SK-N-SH (cell line): Measurements from ENCODE around the gene CATSPERB. TPM values are rescaled to one million over a fixed set of nuclear protein-coding genes. Genes with fewer than 3 reads are reported as not detected.

Experiments used
- CTCF ChIA-PET: fragments of 300-600, 350-600 bp; formaldehyde crosslinking; extraction: SDS; loops from one replicate; lab custom pipeline; 2021; lab: Yijun Ruan, JAX
- POLR2A ChIA-PET: fragments of 350-600 bp; sonication (Branson Sonifier 250); formaldehyde crosslinking; extraction: SDS; loops from one replicate; lab custom pipeline; 2020; ENCODE audit warnings: antibody characterized with exemption, inconsistent platforms; lab: Yijun Ruan, JAX
- DNase-seq: peaks from one replicate; pipeline ENCODE4 v3.0.0; 2012
- H2AFZ ChIP-seq: fragments of 200-600 bp; sonication (generic); 2 replicates; pipeline ENCODE4 v1.8.1; 2016; ENCODE audit warnings: antibody characterized with exemption, mild to moderate bottlenecking, low read depth
- H3F3A ChIP-seq: fragments of 200-600 bp; sonication (generic); replicated peaks from 2 replicates; pipeline ENCODE3; 2016; ENCODE audit warnings: antibody characterized with exemption, mild to moderate bottlenecking; ENCODE audit not compliant: insufficient read depth
- H3K27ac ChIP-seq, 2 experiments: fragments of 200-500 bp in 1 of 2; fragments of 200-600 bp in 1 of 2; sonication (Bioruptor generic) in 1 of 2; sonication (generic), shearing (Covaris generic) in 1 of 2; 2 replicates each; pipeline versions ENCODE4 v1.5.1 to v1.6.1; 2014 to 2016; ENCODE audit warnings: low read depth in 2 of 2, inconsistent platforms in 1 of 2, low read length in 1 of 2, mild to moderate bottlenecking in 1 of 2, mixed read lengths in 1 of 2
- H3K27me3 ChIP-seq: fragments of 200-600 bp; sonication (generic), shearing (Covaris generic); 2 replicates; pipeline ENCODE4 v1.6.1; 2016; ENCODE audit warnings: mixed run types; ENCODE audit not compliant: insufficient read depth
- H3K36me3 ChIP-seq, 2 experiments: fragments of 200-500 bp in 1 of 2; fragments of 200-600 bp in 1 of 2; sonication (Bioruptor generic) in 1 of 2; sonication (generic) in 1 of 2; replicated peaks in 1 of 2; 2 replicates each; pipeline versions ENCODE3 to v1.5.1; 2014 to 2016; ENCODE audit warnings: low read length in 1 of 2, mild to moderate bottlenecking in 1 of 2; ENCODE audit not compliant: insufficient read depth in 2 of 2, control insufficient read depth in 1 of 2
- H3K4me1 ChIP-seq, 2 experiments: fragments of 200-500 bp in 1 of 2; fragments of 200-600 bp in 1 of 2; sonication (Bioruptor generic) in 1 of 2; sonication (generic), shearing (Covaris generic) in 1 of 2; 2 replicates each; pipeline versions ENCODE4 v1.5.1 to v1.6.1; 2014 to 2016; ENCODE audit warnings: low read depth in 1 of 2, low read length in 1 of 2, mixed run types in 1 of 2; ENCODE audit not compliant: insufficient read depth in 2 of 2, control insufficient read depth in 1 of 2
- H3K4me2 ChIP-seq: fragments of 200-600 bp; sonication (generic), shearing (Covaris generic); 2 replicates; pipeline ENCODE4 v1.6.1; 2017; ENCODE audit warnings: mixed run types
- H3K4me3 ChIP-seq, 2 experiments: fragments of 200-500 bp in 1 of 2; fragments of 200-600 bp in 1 of 2; sonication (Bioruptor generic) in 1 of 2; sonication (generic), shearing (Covaris generic) in 1 of 2; 2 replicates each; pipeline versions ENCODE4 v1.5.1 to v1.8.1; 2014 to 2016; ENCODE audit warnings: low read depth in 2 of 2, inconsistent platforms in 1 of 2, low read length in 1 of 2, mild to moderate bottlenecking in 1 of 2, mixed read lengths in 1 of 2, moderate library complexity in 1 of 2
- H3K79me2 ChIP-seq: fragments of 200-600 bp; sonication (generic); 2 replicates; pipeline ENCODE4 v1.8.1; 2017; ENCODE audit warnings: mild to moderate bottlenecking; ENCODE audit not compliant: insufficient read depth
- H3K9ac ChIP-seq: fragments of 200-600 bp; sonication (generic); 2 replicates; pipeline ENCODE4 v1.6.1; 2017; ENCODE audit warnings: mixed run types
- H3K9me2 ChIP-seq: fragments of 200-600 bp; sonication (generic); 2 replicates; pipeline ENCODE4 v1.6.1; 2017; ENCODE audit warnings: mixed run types
- H3K9me3 ChIP-seq: fragments of 200-600 bp; sonication (generic); 2 replicates; pipeline ENCODE4 v1.6.1; 2017; ENCODE audit warnings: mixed run types, mild to moderate bottlenecking, moderate library complexity
- H4K20me1 ChIP-seq: fragments of 200-600 bp; sonication (generic); 2 replicates; pipeline ENCODE4 v1.6.1; 2017; ENCODE audit warnings: mild to moderate bottlenecking, mixed run types; ENCODE audit not compliant: insufficient read depth
- CHD2 ChIP-seq: fragments of 150-350 bp; IDR thresholded peaks from 2 replicates; pipeline ENCODE4 v1.6.1; 2018; ENCODE audit warnings: low read length; ENCODE audit not compliant: partially characterized antibody
- ELF1 ChIP-seq: IDR thresholded peaks from 2 replicates; pipeline ENCODE4 v1.4.0; 2012
- EZH2phosphoT487 ChIP-seq: fragments of 200-600 bp; sonication (generic); IDR thresholded peaks from 2 replicates; pipeline ENCODE4 v1.6.1; 2017; ENCODE audit warnings: low read depth, mixed run types, mild to moderate bottlenecking, antibody characterized with exemption, moderate library complexity, borderline replicate concordance
- FOSL2 ChIP-seq: IDR thresholded peaks from 2 replicates; pipeline ENCODE4 v1.4.0; 2012; ENCODE audit warnings: low read depth, mild to moderate bottlenecking, moderate library complexity, borderline replicate concordance
- FOXM1 ChIP-seq: IDR thresholded peaks from 2 replicates; pipeline ENCODE4 v1.4.0; 2012; ENCODE audit warnings: low read depth, mild to moderate bottlenecking
- GABPA ChIP-seq: IDR thresholded peaks from 2 replicates; pipeline ENCODE4 v1.4.0; 2012; ENCODE audit warnings: low read depth, mild to moderate bottlenecking
- GATA2 ChIP-seq: sonication (generic); formaldehyde crosslinking; IDR thresholded peaks from 2 replicates; pipeline ENCODE4 v1.5.0; 2020; ENCODE audit warnings: mild to moderate bottlenecking, missing genetic modification reagents
- IRF3 ChIP-seq: fragments of 150-350 bp; IDR thresholded peaks from 2 replicates; pipeline ENCODE4 v1.6.1; 2016; ENCODE audit warnings: mild to moderate bottlenecking, low read depth, low read length
- JUND ChIP-seq: IDR thresholded peaks from 2 replicates; pipeline ENCODE4 v1.4.0; 2012
- MEF2A ChIP-seq: IDR thresholded peaks from 2 replicates; pipeline ENCODE4 v1.4.0; 2012; ENCODE audit warnings: low read depth, borderline replicate concordance
- NFIC ChIP-seq: IDR thresholded peaks from 2 replicates; pipeline ENCODE4 v1.4.0; 2012; ENCODE audit warnings: borderline replicate concordance
- NRF1 ChIP-seq: IDR thresholded peaks from 2 replicates; pipeline ENCODE4 v1.6.1; 2012; ENCODE audit warnings: low read depth, mild to moderate bottlenecking, low read length
- PBX3 ChIP-seq: IDR thresholded peaks from 2 replicates; pipeline ENCODE4; 2012
- RXRA ChIP-seq: IDR thresholded peaks from 2 replicates; pipeline ENCODE4 v1.4.0; 2012; ENCODE audit warnings: low read depth, mild to moderate bottlenecking, borderline replicate concordance
- SMC3 ChIP-seq: IDR thresholded peaks from 2 replicates; pipeline ENCODE4 v1.6.1; 2012; ENCODE audit warnings: low read depth, low read length, improper control_type of control experiment
- TAF1 ChIP-seq: IDR thresholded peaks from 2 replicates; pipeline ENCODE4 v1.6.1; 2012; ENCODE audit warnings: low read depth, mild to moderate bottlenecking, low read length, moderate library complexity, borderline replicate concordance
- USF1 ChIP-seq: IDR thresholded peaks from 2 replicates; pipeline ENCODE4 v1.4.0; 2012; ENCODE audit warnings: low read depth, borderline replicate concordance
- YY1 ChIP-seq: IDR thresholded peaks from 2 replicates; pipeline ENCODE4 v1.4.0; 2012; ENCODE audit warnings: low read depth, mild to moderate bottlenecking
- WGBS: methylation state at CpG from one replicate; pipeline ENCODE4 v1.1.6; 2017; ENCODE audit warnings: low lambda C conversion rate; 5-methylcytosine and 5-hydroxymethylcytosine counted together
- polyA plus RNA-seq, 3 experiments: library from polyadenylated mRNA; depleted of rRNA; stranded (reverse); fragments of >200 nt; gene quantifications; 2 replicates each; pipeline ENCODE4 v1.2.3, GENCODE V29; 2012
- TF ChIP-seq, protein P1 (sequence below): IDR thresholded peaks from 2 replicates; pipeline ENCODE4 v1.4.0; 2012; ENCODE audit warnings: low read depth
- TF ChIP-seq, protein P2 (sequence below): fragments of 200-600 bp; sonication (generic); IDR thresholded peaks from 2 replicates; pipeline ENCODE4 v1.6.1; 2017; ENCODE audit warnings: antibody characterized with exemption, mild to moderate bottlenecking, moderate library complexity

The CATSPERB gene
- polyA plus RNA-seq, 1 of the 3 experiments (the other 2 are of a cell fraction): 0.08 TPM

DNA sequence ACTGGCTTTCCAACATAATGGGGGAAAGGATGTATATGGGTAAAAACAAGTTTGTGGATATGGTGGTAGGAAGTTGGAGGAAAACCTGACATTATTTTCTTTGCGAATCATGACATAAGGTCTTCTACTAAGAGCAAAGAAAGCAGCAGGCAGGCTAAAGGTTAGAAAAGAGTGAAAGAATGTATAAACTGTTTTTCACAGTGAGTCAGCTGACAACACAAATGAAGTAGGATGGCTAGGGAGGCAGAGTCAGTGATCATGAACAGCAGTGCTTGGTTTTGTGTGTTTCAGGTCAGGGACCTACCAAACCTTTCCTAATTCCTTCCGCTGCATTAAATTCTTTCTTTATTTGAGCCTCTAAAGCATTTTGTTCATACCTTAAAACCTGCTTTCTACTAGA, 46.3 kb upstream of the CATSPERB start:
- no peaks in the 10 kb centered on the region for H3K79me2 ChIP-seq
- no peak overlapping the region for H3K4me2 ChIP-seq
- no peaks in the 10 kb centered on the region for H4K20me1 ChIP-seq
- peaks cover 7% of the 10 kb centered on the region; the same call in 1 of the 2 replicates for H3K27me3 ChIP-seq
- DNase-seq: no peak
- no peak overlapping the region for H3K4me3 ChIP-seq
- no peak overlapping the region for H3K9ac ChIP-seq
- H3F3A ChIP-seq: no peaks in the 10 kb centered on the region
- POLR2A ChIA-PET: no interaction called here
- TF ChIP-seq FOSL2 (no peak), JUND (no peak), NFIC (no peak), GATA2 (CRISPR knock-in tag) (no peak), RXRA (no peak), CHD2 (no peak), SMC3 (no peak), TAF1 (no peak), YY1 (no peak), USF1 (no peak), GABPA (no peak), PBX3 (no peak), NRF1 (no peak), MEF2A (no peak)
- TF ChIP-seq, protein P1, sequence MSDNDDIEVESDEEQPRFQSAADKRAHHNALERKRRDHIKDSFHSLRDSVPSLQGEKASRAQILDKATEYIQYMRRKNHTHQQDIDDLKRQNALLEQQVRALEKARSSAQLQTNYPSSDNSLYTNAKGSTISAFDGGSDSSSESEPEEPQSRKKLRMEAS: no peak
- CTCF ChIA-PET: no interaction called here
- H3K4me1 ChIP-seq: no peaks in the 10 kb centered on the region
- 37% methylated on average over 2 of the region's 2 CpGs for WGBS
- H3K9me2 ChIP-seq: no peaks in the 10 kb centered on the region
- H2AFZ ChIP-seq: no peak overlapping the region
- H3K9me3 ChIP-seq: no peaks in the 10 kb centered on the region
- H3K27ac ChIP-seq: no peak overlapping the region
- H3K36me3 ChIP-seq: no peaks in the 10 kb centered on the region

DNA sequence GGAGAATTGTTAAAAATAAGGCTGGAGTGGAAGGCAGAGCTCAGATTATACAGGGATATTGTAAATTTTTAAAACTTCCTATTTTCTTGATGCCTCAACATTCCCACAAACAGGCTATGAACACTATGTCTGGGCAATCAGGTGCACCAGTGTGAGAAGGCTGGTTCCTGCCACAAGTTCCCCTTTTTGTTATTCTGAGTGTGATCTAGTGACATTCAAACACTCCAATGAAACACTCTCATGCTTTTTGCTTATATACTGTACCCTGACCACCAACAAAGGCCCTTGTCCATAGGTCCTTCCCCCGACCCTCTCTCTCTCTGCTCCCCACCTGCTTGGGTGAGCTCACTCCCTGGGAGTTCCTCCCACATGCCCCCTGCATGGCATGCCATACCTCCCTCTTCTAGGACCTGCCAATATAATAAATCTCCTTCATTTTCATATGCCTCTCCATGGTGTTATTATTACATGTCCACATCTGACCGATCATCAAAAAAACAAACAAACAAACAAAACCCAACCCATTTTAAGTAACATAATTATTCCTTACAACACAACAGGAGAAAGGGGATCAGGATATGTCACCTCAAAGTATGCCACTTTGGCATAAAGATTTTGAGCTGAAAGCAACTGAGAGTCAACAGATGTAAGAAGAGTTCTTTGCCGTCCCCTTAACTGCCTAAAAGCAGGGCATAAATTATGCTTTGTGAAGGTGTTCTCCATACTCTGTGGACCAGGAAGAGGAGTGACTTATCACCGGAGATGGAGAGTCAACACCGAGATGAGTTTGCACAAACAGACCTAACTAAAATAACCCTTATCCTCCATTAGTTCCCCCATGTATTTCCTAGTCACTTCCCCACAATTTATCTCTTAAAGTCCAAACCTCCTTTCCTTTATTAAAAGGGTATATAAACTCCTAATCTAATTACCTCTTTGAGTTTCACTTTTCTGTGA, 42.5 kb upstream of the CATSPERB start:
- Histone ChIP-seq H3K79me2 (no peaks in the 10 kb centered on the region), H3K27me3 (peaks cover 7% of the 10 kb centered on the region; the same call in 1 of the 2 replicates), H3K9me2 (no peaks in the 10 kb centered on the region), H3K4me1 (no peaks in the 10 kb centered on the region), H3K27ac (no peak overlapping the region), H3K9me3 (no peaks in the 10 kb centered on the region), H3F3A (no peaks in the 10 kb centered on the region), H3K9ac (no peak overlapping the region), H2AFZ (no peak overlapping the region), H3K36me3 (no peaks in the 10 kb centered on the region), H3K4me3 (no peak overlapping the region), H4K20me1 (no peaks in the 10 kb centered on the region)
- POLR2A ChIA-PET: interaction anchor here (0.6 kb wide), 1 partner anchor 80 kb away, joined by 4 read pairs; no protein-coding TSS in a partner anchor
- CTCF ChIA-PET: no interaction called here
- no peak for DNase-seq
- 12% methylated on average over 5 of the region's 5 CpGs for WGBS
- TF ChIP-seq IRF3 (no peak), USF1 (no peak), EZH2phosphoT487 (no peak), SMC3 (no peak), TAF1 (no peak), FOXM1 (no peak), ELF1 (no peak)
- TF ChIP-seq, protein P2, sequence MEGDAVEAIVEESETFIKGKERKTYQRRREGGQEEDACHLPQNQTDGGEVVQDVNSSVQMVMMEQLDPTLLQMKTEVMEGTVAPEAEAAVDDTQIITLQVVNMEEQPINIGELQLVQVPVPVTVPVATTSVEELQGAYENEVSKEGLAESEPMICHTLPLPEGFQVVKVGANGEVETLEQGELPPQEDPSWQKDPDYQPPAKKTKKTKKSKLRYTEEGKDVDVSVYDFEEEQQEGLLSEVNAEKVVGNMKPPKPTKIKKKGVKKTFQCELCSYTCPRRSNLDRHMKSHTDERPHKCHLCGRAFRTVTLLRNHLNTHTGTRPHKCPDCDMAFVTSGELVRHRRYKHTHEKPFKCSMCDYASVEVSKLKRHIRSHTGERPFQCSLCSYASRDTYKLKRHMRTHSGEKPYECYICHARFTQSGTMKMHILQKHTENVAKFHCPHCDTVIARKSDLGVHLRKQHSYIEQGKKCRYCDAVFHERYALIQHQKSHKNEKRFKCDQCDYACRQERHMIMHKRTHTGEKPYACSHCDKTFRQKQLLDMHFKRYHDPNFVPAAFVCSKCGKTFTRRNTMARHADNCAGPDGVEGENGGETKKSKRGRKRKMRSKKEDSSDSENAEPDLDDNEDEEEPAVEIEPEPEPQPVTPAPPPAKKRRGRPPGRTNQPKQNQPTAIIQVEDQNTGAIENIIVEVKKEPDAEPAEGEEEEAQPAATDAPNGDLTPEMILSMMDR: no peak
- TF ChIP-seq, all 33 proteins: peak for 0
- H3K4me2 ChIP-seq: no peak overlapping the region
